C4-2B (cell line): ENCODE data around the gene MLLT10.

Source experiments
- H3K27ac ChIP-seq: fragments of 450-650 bp; 2 replicates; pipeline ENCODE4 v1.5.1; 2017
- ZFX ChIP-seq: fragments of 450-650 bp; IDR thresholded peaks from 2 replicates; pipeline ENCODE4 v1.6.1; 2017
- TF ChIP-seq, protein P1 (sequence below): fragments of 450-650 bp; conservative IDR thresholded peaks from 2 replicates; pipeline ENCODE4 v1.5.1; 2017; ENCODE audit warnings: mild to moderate bottlenecking

Gene MLLT10

DNA sequence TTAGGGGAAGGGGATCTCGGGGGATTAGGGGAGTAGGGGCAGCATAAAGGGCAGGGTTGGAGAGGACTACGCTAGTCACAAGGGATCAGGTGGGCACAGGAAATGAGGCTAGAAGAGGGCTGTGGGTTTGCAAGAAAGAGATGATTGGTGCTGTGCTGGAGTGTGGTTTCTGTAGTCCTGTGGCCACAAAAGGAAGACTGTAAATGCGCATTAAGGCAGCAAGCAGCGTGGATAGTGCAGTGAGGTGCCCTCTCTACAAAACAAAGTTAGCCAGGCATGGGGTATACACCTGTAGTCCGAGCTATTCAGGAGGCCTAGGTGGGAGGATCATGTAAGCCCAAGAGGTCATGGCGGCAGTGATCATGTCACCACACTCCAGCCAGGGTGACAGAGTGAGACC, 212.1 kb downstream of the MLLT10 start:
- H3K27ac ChIP-seq = no peak overlapping the region
- TF ChIP-seq, protein P1, sequence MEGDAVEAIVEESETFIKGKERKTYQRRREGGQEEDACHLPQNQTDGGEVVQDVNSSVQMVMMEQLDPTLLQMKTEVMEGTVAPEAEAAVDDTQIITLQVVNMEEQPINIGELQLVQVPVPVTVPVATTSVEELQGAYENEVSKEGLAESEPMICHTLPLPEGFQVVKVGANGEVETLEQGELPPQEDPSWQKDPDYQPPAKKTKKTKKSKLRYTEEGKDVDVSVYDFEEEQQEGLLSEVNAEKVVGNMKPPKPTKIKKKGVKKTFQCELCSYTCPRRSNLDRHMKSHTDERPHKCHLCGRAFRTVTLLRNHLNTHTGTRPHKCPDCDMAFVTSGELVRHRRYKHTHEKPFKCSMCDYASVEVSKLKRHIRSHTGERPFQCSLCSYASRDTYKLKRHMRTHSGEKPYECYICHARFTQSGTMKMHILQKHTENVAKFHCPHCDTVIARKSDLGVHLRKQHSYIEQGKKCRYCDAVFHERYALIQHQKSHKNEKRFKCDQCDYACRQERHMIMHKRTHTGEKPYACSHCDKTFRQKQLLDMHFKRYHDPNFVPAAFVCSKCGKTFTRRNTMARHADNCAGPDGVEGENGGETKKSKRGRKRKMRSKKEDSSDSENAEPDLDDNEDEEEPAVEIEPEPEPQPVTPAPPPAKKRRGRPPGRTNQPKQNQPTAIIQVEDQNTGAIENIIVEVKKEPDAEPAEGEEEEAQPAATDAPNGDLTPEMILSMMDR = no peak
- TF ChIP-seq ZFX = no peak

DNA sequence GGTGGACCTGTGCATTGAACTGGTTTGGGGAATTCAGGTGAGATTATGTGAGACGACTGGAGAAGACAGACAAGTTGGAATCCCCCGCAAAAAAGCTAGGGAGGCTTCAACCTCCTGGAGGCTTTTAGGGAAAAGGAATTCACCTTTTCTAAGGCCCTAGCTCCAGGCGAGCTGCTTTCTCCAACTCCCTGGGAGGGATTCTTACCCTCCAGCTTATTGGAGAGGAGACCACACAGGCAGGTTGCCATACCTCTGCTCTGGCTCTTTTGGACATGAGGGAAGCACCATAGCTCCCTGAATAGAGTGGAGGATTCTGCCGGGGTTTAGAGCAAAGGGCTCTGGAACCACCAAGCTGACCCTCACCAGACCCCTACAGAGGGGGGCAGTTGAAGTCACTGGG, 213.8 kb downstream of the MLLT10 start:
- no peak for TF ChIP-seq ZFX
- TF ChIP-seq, protein P1 = no peak
- no peak overlapping the region for H3K27ac ChIP-seq

DNA sequence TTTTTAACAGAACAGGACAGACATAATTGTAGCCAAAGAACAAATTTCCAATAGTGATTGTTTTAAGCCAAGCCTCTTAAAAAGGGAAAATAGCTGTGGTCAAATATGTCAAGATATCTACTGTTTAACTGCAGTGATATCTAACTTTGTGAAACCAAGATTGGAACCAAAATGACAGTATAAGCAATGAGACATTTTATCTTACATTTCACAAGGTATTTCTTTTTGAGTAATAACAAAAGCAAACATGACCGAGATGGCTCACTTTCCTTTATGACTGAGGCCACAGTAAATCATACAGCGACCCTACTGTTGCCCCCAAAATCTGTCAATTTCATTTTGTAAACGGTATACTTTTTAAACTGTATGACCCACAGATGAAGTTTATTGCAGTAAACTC, 215.8 kb downstream of the MLLT10 start:
- H3K27ac ChIP-seq = no peak overlapping the region
- TF ChIP-seq ZFX = no peak
- TF ChIP-seq, protein P1 = no peak

DNA sequence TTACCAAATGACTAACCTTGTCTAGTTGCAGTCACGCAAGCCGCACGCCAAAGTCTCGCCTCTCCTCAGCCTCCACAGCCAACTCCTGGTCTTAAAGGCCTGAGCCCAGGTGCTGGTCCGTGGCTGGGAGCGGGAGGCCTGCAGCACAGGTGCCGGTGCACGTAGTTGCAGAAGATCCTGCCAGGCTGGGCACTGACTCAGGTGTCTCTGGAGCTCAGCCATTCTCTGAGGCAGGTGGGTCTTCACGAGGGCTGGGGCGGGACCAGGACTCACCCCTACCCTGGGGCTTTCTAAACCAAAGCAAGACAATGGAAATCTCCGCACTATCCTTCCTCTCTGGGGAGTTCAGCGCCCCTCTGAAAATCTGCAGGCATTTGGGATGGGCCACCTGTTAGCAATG, 216.4 kb downstream of the MLLT10 start:
- H3K27ac ChIP-seq = no peak overlapping the region
- TF ChIP-seq ZFX = no peak
- TF ChIP-seq, protein P1 = no peak

DNA sequence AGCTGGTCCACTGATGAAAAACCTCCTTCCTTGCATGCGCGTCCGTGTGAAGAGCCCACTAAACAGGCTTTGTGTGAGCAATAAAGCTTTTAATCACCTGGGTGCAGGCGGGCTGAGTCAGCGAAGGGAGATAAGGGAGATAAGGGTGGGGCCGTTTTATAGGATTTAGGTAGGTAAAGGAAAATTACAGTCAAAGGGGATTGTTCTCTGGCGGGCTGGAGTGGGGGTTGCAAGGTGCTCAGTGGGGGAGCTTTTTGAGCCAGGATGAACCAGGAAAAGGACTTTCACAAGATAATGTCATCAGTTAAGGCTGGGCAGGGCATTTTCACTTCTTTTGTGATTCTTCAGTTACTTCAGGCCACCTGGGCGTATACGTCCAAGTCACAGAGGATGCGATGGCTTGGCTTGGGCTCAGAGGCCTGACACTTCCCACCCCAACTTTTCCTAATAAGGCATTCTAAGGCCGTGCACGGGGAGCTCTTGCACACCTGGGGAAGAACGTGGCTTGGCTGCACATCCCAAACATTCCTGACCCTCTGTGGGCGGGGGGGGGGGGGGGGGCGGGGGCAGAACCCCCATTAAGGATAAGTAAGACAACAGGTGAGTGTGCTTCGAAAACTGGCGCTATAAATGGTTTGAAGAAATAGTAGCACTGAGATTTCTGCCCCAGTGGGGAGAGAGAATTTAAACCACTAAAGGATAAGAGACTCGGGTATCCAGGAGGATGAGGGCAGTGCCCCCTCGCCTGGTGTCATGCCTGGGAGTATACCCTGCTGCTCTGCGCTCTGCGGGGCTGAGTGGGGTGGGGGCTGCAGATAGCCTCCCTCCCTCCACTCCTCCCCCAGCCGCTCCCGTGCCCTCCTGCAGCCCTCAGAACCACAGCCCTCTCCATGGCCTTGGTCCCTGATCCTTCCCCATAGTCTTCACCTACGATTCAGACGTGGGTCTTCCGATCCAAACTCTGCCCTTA, 217.6 kb downstream of the MLLT10 start:
- TF ChIP-seq ZFX = no peak
- TF ChIP-seq, protein P1 = no peak
- no peak overlapping the region for H3K27ac ChIP-seq

DNA sequence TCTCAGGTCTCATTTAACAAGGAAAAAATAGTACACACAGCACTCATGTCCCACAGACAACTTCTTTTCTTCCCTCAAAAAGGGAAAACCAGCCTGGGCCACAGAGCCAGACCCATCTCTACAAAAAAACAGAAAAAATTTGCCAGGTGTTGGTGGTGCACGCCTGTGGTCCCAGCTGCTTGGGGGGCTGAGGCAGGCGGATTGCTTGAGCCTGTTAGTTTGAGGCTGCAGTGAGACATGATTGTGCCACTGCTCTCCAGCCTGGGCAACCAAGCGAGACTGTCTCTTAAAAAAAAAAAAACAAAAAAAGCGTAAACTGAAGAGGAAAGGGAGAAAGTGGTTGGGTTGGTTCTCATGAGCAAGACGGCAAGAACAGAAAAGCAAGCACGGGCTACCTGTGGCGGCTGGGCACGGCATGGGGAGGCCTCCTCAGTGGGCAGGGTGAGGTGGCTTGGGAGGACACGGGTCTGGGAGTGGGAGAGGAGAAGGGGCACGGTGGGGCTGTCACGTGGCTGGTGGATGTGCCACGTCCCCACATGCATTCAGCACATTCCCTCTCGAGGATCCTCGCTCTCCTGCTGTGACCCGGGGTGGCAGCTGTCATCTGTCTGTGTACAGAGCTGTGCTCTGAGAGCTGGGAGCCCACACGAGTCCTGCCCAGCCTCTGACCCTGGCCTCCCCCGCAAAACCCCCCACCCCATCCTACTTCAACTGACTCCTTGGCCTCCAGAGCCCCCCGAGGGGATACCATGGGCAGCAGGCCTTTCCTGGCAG, 219.7 kb downstream of the MLLT10 start:
- no peak overlapping the region for H3K27ac ChIP-seq
- TF ChIP-seq, protein P1 = no peak
- no peak for TF ChIP-seq ZFX

DNA sequence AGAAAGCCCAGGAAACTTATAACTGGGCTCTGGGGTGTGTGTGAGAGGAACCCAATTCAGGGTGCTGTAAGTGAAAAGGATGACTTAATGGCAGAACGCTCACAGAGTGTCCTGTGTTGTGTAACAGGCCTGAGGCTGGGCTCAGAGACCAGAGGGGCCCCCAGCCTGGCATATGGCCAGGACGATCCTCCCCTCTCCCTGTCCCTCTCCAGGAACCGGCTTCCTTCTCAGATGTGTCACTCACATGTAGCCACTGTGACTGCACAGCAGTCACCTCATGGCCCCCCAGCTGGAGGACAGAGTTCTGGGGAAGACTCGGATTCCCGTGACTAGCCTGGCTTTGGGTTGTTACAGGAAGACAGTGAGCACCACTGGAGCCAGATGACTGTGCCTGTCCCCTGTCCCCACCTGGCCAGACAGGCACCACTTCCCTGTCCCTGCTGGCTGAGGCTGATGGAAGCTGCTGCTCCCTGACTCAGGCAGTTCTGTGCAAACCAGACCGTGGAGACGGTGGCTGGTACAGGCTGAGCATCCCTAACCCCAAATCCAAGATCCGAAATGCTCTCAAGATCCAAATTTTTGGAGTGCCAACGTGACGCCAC, 220.5 kb downstream of the MLLT10 start:
- no peak overlapping the region for H3K27ac ChIP-seq
- TF ChIP-seq, protein P1 = no peak
- no peak for TF ChIP-seq ZFX
